HG03439 (cell line): ENCODE results near the gene LPP.

Source experiments
- ATAC-seq: cut with Tn5 transposase; IDR thresholded peaks from one replicate; pipeline ENCODE4 v1.9.1; 2021; ENCODE audit warnings: mild to moderate bottlenecking, moderate library complexity; ENCODE audit not compliant: unreplicated experiment

The LPP gene

GRCh38 chr3:188219147-188219546 is 65.2 kb downstream of the LPP start:
- ATAC-seq = no peak

GRCh38 chr3:188220097-188220788 is 66.3 kb downstream of the LPP start:
- ATAC-seq = no peak

- ATAC-seq = no peak
These were observed 67.2 kb downstream of the LPP start for GRCh38 chr3:188220988-188221818.

- no peak for ATAC-seq
These were observed 70.0 kb downstream of the LPP start for GRCh38 chr3:188223936-188224335.

GRCh38 chr3:188227442-188227841 is 73.5 kb downstream of the LPP start:
- ATAC-seq = no peak

- ATAC-seq = no peak
These were observed 75.2 kb downstream of the LPP start for GRCh38 chr3:188229177-188229576.

GRCh38 chr3:188229726-188230125 is 75.8 kb downstream of the LPP start:
- ATAC-seq = no peak

- ATAC-seq = no peak
These were observed 77.0 kb downstream of the LPP start for GRCh38 chr3:188230962-188231361.

GRCh38 chr3:188231456-188231855 is 77.5 kb downstream of the LPP start:
- no peak for ATAC-seq

- ATAC-seq = no peak
These were observed 78.7 kb downstream of the LPP start for GRCh38 chr3:188232656-188233055.

- ATAC-seq = no peak
These were observed 79.4 kb downstream of the LPP start for GRCh38 chr3:188233320-188233719.

- no peak for ATAC-seq
These were observed 80.2 kb downstream of the LPP start for GRCh38 chr3:188234132-188234531.

GRCh38 chr3:188236271-188236670 is 82.3 kb downstream of the LPP start:
- ATAC-seq = no peak

GRCh38 chr3:188239035-188239434 is 85.1 kb downstream of the LPP start:
- ATAC-seq = no peak

GRCh38 chr3:188239577-188239976 is 85.6 kb downstream of the LPP start:
- ATAC-seq = no peak

- no peak for ATAC-seq
These were observed 86.4 kb downstream of the LPP start for GRCh38 chr3:188240189-188240981.

GRCh38 chr3:188241072-188241471 is 87.1 kb downstream of the LPP start:
- no peak for ATAC-seq

GRCh38 chr3:188241883-188242282 is 87.9 kb downstream of the LPP start:
- no peak for ATAC-seq

- no peak for ATAC-seq
These were observed 88.6 kb downstream of the LPP start for GRCh38 chr3:188242436-188243123.

- ATAC-seq = no peak
These were observed 89.3 kb downstream of the LPP start for GRCh38 chr3:188243124-188243795.
